K562 (cell line): Measurements from ENCODE around the gene SYNPR. TPM values are rescaled to one million over a fixed set of nuclear protein-coding genes. Genes with fewer than 3 reads are reported as not detected.

Experiments used
- ATAC-seq: fragments of 200-7000 bp; cut with Tn5 transposase; 3 replicates; pipeline ENCODE4 v1.9.1; 2020; ENCODE audit warnings: moderate library complexity
- BruUV-seq: library from RNA; stranded (reverse); fragments of 400-500 nt; replicated peaks from 2 replicates; lab custom pipeline; 2021; lab: Mats Ljungman, UMichigan
- CTCF ChIA-PET: fragments of 300-600 bp; formaldehyde crosslinking; extraction: SDS; loops from one replicate; lab custom pipeline; 2021; ENCODE audit warnings: low intra/inter-chr PET ratio; lab: Yijun Ruan, JAX
- POLR2A ChIA-PET: fragments of 300-600, 350-650 bp; sonication (Branson Sonifier 250); formaldehyde crosslinking; extraction: SDS; loops from one replicate; lab custom pipeline; 2021; ENCODE audit warnings: antibody characterized with exemption, inconsistent platforms; lab: Yijun Ruan, JAX
- DNase-seq, 4 experiments: peaks; one replicate each; pipeline versions ENCODE4 v3.0.0 to v3.0.0-alpha.2; 2011 to 2018; ENCODE audit warnings: low spot score in 3 of 4, mixed read lengths in 3 of 4; ENCODE audit errors: extremely low read depth in 1 of 4
- FAIRE-seq: peaks from 2 replicates; lab custom pipeline; 2011; peaks lifted over from hg19 to GRCh38; lab: Jason Lieb, UNC
- H2AFZ ChIP-seq: 2 replicates; pipeline ENCODE4 v1.6.0; 2011; ENCODE audit warnings: low read depth, low read length, control low read depth, inconsistent platforms
- H3K27ac ChIP-seq: fragments of 200-600 bp; 3 replicates; pipeline ENCODE4 v1.8.0; 2011; ENCODE audit warnings: low read depth, mild to moderate bottlenecking, control low read depth, inconsistent platforms, low read length, moderate library complexity, mixed read lengths; ENCODE audit errors: extremely low read depth
- H3K27me3 ChIP-seq, 2 experiments: fragments of 300-600 bp in 1 of 2; 2 replicates in 1 of 2; 3 replicates in 1 of 2; pipeline versions ENCODE4 v1.6.0 to v1.8.0; 2011; ENCODE audit warnings: inconsistent platforms in 2 of 2, low read length in 2 of 2, mild to moderate bottlenecking in 1 of 2, mixed read lengths in 1 of 2, moderate library complexity in 1 of 2; ENCODE audit not compliant: control insufficient read depth in 2 of 2, insufficient read depth in 2 of 2
- H3K36me3 ChIP-seq: fragments of 300-600 bp; 3 replicates; pipeline ENCODE4 v1.8.0; 2011; ENCODE audit warnings: mild to moderate bottlenecking, low read length, inconsistent platforms; ENCODE audit not compliant: control insufficient read depth, insufficient read depth
- H3K4me1 ChIP-seq, 2 experiments: fragments of 200-600 bp in 1 of 2; replicated peaks in 1 of 2; 2 replicates in 1 of 2; 3 replicates in 1 of 2; pipeline versions ENCODE4 v1.5.1 to v1.8.0; 2011; ENCODE audit warnings: inconsistent platforms in 2 of 2, low read length in 2 of 2, mild to moderate bottlenecking in 1 of 2, mixed read lengths in 1 of 2, moderate library complexity in 1 of 2; ENCODE audit not compliant: control insufficient read depth in 2 of 2, insufficient read depth in 2 of 2
- H3K4me2 ChIP-seq: 2 replicates; pipeline ENCODE4 v1.6.1; 2011; ENCODE audit warnings: low read length, control low read depth, inconsistent platforms, mixed read lengths; ENCODE audit not compliant: insufficient read depth
- H3K4me3 ChIP-seq: fragments of 200-600 bp; sonication (generic), shearing (Covaris generic); 2 replicates; pipeline ENCODE4 v1.5.1; 2016; ENCODE audit warnings: control low read depth, inconsistent platforms
- H3K79me2 ChIP-seq: fragments of 200-600 bp; 3 replicates; pipeline ENCODE4 v1.8.0; 2011; ENCODE audit warnings: low read length, inconsistent platforms; ENCODE audit not compliant: control insufficient read depth, insufficient read depth
- H3K9ac ChIP-seq, 2 experiments: 2 replicates each; pipeline versions ENCODE4 v1.6.0 to v1.6.1; 2011; ENCODE audit warnings: low read depth in 2 of 2, low read length in 2 of 2, control low read depth in 1 of 2, inconsistent platforms in 1 of 2, mild to moderate bottlenecking in 1 of 2, mixed read lengths in 1 of 2; ENCODE audit not compliant: insufficient read depth in 1 of 2
- H3K9me1 ChIP-seq: one replicate; pipeline ENCODE4 v1.6.0; 2011; ENCODE audit warnings: inconsistent platforms, mild to moderate bottlenecking, low read length, moderate library complexity; ENCODE audit not compliant: control insufficient read depth, insufficient read depth
- H3K9me3 ChIP-seq: replicated peaks from 2 replicates; pipeline ENCODE4 v1.5.1; 2011; ENCODE audit warnings: low read depth, low read length, inconsistent platforms; ENCODE audit not compliant: control insufficient read depth, insufficient read depth
- H4K20me1 ChIP-seq: replicated peaks from 2 replicates; pipeline ENCODE4 v1.6.1; 2011; ENCODE audit warnings: low read length, inconsistent platforms, mixed read lengths; ENCODE audit not compliant: control insufficient read depth, insufficient read depth
- ARNT ChIP-seq, 2 experiments: fragments of 450-650 bp; IDR thresholded peaks; 2 replicates each; pipeline ENCODE4 v1.6.1; 2016; ENCODE audit warnings: mild to moderate bottlenecking in 1 of 2
- CBFB ChIP-seq: sonication (generic); formaldehyde crosslinking; IDR thresholded peaks from 2 replicates; pipeline ENCODE4 v1.4.0; 2020; ENCODE audit warnings: mild to moderate bottlenecking, missing genetic modification reagents
- CREBBP ChIP-seq: IDR thresholded peaks from one replicate; pipeline ENCODE4 v1.6.1; 2012; ENCODE audit warnings: low read depth, mild to moderate bottlenecking, control low read depth, inconsistent platforms, low read length
- DACH1 ChIP-seq: fragments of 450-650 bp; IDR thresholded peaks from 2 replicates; pipeline ENCODE4 v1.6.1; 2018; ENCODE audit not compliant: partially characterized antibody
- E2F6 ChIP-seq, 2 experiments: IDR thresholded peaks; 2 replicates each; pipeline ENCODE4 v1.6.1; 2011; ENCODE audit warnings: borderline replicate concordance in 1 of 2, control low read depth in 1 of 2, low read depth in 1 of 2, low read length in 1 of 2, mild to moderate bottlenecking in 1 of 2, mixed read lengths in 1 of 2, moderate library complexity in 1 of 2; ENCODE audit not compliant: insufficient read depth in 1 of 2, insufficient read length in 1 of 2, poor library complexity in 1 of 2, severe bottlenecking in 1 of 2; ENCODE audit errors: extremely low read depth in 1 of 2
- ELF4 ChIP-seq: fragments of 450-650 bp; formaldehyde crosslinking; IDR thresholded peaks from 2 replicates; pipeline ENCODE4 v1.4.0; 2022; ENCODE audit warnings: missing genetic modification characterization
- HMG20B ChIP-seq: fragments of 250-450 bp; sonication (Bioruptor Pico); IDR thresholded peaks from 2 replicates; pipeline ENCODE4 v1.5.0; 2021; ENCODE audit warnings: mild to moderate bottlenecking
- KLF13 ChIP-seq: fragments of 450-650 bp; IDR thresholded peaks from 2 replicates; pipeline ENCODE4 v1.6.1; 2016; ENCODE audit warnings: missing genetic modification characterization, low read depth, mild to moderate bottlenecking, missing compliant biosample characterization, moderate library complexity, borderline replicate concordance
- SMAD1 ChIP-seq: fragments of 150-350 bp; IDR thresholded peaks from 2 replicates; pipeline ENCODE4 v1.6.1; 2014; ENCODE audit warnings: low read length, low read depth; ENCODE audit not compliant: partially characterized antibody
- ZNF77 ChIP-seq: fragments of 250-450 bp; sonication (Bioruptor Pico); IDR thresholded peaks from 2 replicates; pipeline ENCODE4 v1.5.0; 2020
- ZNF778 ChIP-seq: fragments of 450-650 bp; formaldehyde crosslinking; IDR thresholded peaks from 2 replicates; pipeline ENCODE4 v1.4.0; 2020; ENCODE audit warnings: mild to moderate bottlenecking, moderate library complexity
- WGBS: fragments of 100-300 bp; shearing (Covaris generic); methylation state at CpG from one replicate; pipeline ENCODE4 v1.1.6; 2016; ENCODE audit warnings: low coverage, mixed read lengths; ENCODE audit not compliant: insufficient coverage; ENCODE audit errors: missing lambda C conversion rate; 5-methylcytosine and 5-hydroxymethylcytosine counted together
- in situ Hi-C: fragments of 300-500 bp; cut with MboI; formaldehyde crosslinking; loops from 4 replicates; pipeline ENCODE4 v1.15.0; 2018; ENCODE audit warnings: inconsistent platforms, mixed read lengths
- intact Hi-C: fragments of 100-400 bp; cut with micrococcal nuclease; formaldehyde crosslinking; loops from 2 replicates; pipeline ENCODE4 v1.14.2; 2022
- polyA plus RNA-seq, 8 experiments: library from polyadenylated mRNA; depleted of rRNA in 4 of 8; stranded (reverse) in 5 of 8; unstranded in 3 of 8; fragments of >200 nt; fragmentation: Nextera tagmentation in 2 of 8; fragmentation: Illumina TruSeq in 1 of 8; extraction: Ambion mirVana in 2 of 8; extraction: Trizol in 1 of 8; gene quantifications; 2 replicates each; pipeline versions ENCODE4 v1.2.1 to v1.2.3, GENCODE V29; 2011 to 2014; ENCODE audit warnings: inconsistent platforms in 1 of 8, missing spikeins in 1 of 8
- total RNA-seq, 7 experiments: library from RNA; depleted of rRNA in 6 of 7; stranded (reverse); fragments of >200 nt in 6 of 7; fragmentation: Illumina TruSeq in 2 of 7; extraction: Trizol in 2 of 7; gene quantifications; 2 replicates each; pipeline versions ENCODE4 v1.2.1 to v1.2.3, GENCODE V29; 2011 to 2021; ENCODE audit warnings: low replicate concordance in 1 of 7
- TF ChIP-seq, protein P1 (sequence below): sonication (generic); formaldehyde crosslinking; IDR thresholded peaks from 2 replicates; pipeline ENCODE4 v1.8.0; 2022; ENCODE audit warnings: mild to moderate bottlenecking, missing genetic modification reagents
- TF ChIP-seq, protein P2 (sequence below): IDR thresholded peaks from 2 replicates; pipeline ENCODE4 v1.6.1; 2014; ENCODE audit warnings: antibody characterized with exemption
- TF ChIP-seq, protein P3 (sequence below): fragments of 450-650 bp; IDR thresholded peaks from 2 replicates; pipeline ENCODE4 v1.6.1; 2018; ENCODE audit warnings: mild to moderate bottlenecking, low read depth; ENCODE audit not compliant: partially characterized antibody

The SYNPR gene
- total and polyA plus RNA-seq, 9 of the 15 experiments (the other 6 are each of a cell fraction or from before 2014, with no cell fraction given) = not detected

DNA sequence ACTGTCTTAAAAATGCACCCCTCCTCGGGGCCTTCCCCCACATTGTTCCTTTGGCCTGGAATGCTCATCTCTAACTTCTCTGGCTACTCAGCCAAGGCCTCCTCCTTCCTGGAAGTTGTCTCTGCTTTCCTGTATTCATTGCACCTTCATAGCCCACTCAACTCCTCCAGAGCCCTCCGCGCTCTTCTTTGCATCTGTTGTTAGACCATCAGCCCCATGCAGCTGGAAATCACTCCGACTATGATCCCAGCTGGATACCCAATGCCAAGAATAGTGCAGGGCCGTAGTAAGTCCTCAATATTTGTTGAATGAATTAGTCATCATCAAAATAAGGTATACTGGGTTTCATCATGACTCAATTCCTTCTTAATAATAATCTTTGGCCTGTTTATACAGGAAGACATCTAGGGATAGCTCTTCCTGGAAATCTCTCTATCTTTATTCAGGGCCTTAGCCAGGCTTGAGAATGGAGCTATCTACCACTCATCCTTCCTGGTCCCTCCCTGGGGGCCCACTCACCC is 112.7 kb downstream of the SYNPR start:
- BruUV-seq = no TSS peak
- Histone ChIP-seq H3K9me1 (no peaks in the 10 kb centered on the region), H3K9ac (no peak overlapping the region), H3K4me3 (no peak overlapping the region), H2AFZ (no peak overlapping the region), H3K27me3 (no peaks in the 10 kb centered on the region), H3K9me3 (no peaks in the 10 kb centered on the region), H3K4me2 (no peak overlapping the region), H3K79me2 (no peaks in the 10 kb centered on the region), H4K20me1 (no peaks in the 10 kb centered on the region), H3K4me1 (no peaks in the 10 kb centered on the region), H3K36me3 (no peaks in the 10 kb centered on the region), H3K27ac (no peak overlapping the region)
- ATAC-seq (no peak), FAIRE-seq (no peak), DNase-seq (no peak)
- intact Hi-C loops (no loop called here), in situ Hi-C loops (no loop called here)
- CTCF ChIA-PET = no interaction called here
- POLR2A ChIA-PET = interaction anchor here (0.5 kb wide), 1 partner anchor 110 kb away, joined by 3 read pairs; no protein-coding TSS in a partner anchor
- WGBS = 6% methylated on average over 5 of the region's 5 CpGs
- TF ChIP-seq ZNF77 (CRISPR knock-in tag) (no peak), HMG20B (CRISPR knock-in tag) (no peak), CBFB (CRISPR knock-in tag) (no peak), KLF13 (no peak), SMAD1 (no peak), ARNT (IDR thresholded peaks at IDR 0.05) (no peak), CREBBP (no peak), ZNF778 (no peak), E2F6 (IDR thresholded peaks at IDR 0.05; ENCODE audit: borderline replicate concordance in 1 of 2, extremely low read depth in 1 of 2, insufficient read depth in 1 of 2, insufficient read length in 1 of 2, low read depth in 1 of 2, low read length in 1 of 2, poor library complexity in 1 of 2, severe bottlenecking in 1 of 2) (no peak), ELF4 (no peak), DACH1 (no peak)
- TF ChIP-seq, protein P1, sequence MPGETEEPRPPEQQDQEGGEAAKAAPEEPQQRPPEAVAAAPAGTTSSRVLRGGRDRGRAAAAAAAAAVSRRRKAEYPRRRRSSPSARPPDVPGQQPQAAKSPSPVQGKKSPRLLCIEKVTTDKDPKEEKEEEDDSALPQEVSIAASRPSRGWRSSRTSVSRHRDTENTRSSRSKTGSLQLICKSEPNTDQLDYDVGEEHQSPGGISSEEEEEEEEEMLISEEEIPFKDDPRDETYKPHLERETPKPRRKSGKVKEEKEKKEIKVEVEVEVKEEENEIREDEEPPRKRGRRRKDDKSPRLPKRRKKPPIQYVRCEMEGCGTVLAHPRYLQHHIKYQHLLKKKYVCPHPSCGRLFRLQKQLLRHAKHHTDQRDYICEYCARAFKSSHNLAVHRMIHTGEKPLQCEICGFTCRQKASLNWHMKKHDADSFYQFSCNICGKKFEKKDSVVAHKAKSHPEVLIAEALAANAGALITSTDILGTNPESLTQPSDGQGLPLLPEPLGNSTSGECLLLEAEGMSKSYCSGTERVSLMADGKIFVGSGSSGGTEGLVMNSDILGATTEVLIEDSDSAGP (CRISPR knock-in tag) = no peak
- TF ChIP-seq, protein P2, sequence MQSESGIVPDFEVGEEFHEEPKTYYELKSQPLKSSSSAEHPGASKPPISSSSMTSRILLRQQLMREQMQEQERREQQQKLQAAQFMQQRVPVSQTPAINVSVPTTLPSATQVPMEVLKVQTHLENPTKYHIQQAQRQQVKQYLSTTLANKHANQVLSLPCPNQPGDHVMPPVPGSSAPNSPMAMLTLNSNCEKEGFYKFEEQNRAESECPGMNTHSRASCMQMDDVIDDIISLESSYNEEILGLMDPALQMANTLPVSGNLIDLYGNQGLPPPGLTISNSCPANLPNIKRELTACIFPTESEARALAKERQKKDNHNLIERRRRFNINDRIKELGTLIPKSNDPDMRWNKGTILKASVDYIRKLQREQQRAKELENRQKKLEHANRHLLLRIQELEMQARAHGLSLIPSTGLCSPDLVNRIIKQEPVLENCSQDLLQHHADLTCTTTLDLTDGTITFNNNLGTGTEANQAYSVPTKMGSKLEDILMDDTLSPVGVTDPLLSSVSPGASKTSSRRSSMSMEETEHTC = no peak
- TF ChIP-seq, protein P3, sequence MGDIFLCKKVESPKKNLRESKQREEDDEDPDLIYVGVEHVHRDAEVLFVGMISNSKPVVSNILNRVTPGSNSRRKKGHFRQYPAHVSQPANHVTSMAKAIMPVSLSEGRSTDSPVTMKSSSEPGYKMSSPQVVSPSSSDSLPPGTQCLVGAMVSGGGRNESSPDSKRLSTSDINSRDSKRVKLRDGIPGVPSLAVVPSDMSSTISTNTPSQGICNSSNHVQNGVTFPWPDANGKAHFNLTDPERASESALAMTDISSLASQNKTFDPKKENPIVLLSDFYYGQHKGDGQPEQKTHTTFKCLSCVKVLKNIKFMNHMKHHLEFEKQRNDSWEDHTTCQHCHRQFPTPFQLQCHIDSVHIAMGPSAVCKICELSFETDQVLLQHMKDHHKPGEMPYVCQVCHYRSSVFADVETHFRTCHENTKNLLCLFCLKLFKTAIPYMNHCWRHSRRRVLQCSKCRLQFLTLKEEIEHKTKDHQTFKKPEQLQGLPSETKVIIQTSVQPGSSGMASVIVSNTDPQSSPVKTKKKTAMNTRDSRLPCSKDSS = no peak
